Karpas-422 (cell line): ENCODE measurements around the gene BOC. TPM values are rescaled to one million over a fixed set of nuclear protein-coding genes. Genes with fewer than 3 reads are reported as not detected.

Source experiments
- DNase-seq: peaks from one replicate; pipeline ENCODE4 v3.0.0-alpha.2; 2015
- H2AFZ ChIP-seq: fragments of 200-600 bp; sonication (generic); 2 replicates; pipeline ENCODE4 v1.6.1; 2014; ENCODE audit warnings: antibody characterized with exemption, low read length, mixed read lengths
- H3K27ac ChIP-seq: fragments of 200-600 bp; sonication (generic); 2 replicates; pipeline ENCODE4 v1.5.1; 2014; ENCODE audit warnings: mild to moderate bottlenecking, low read length, moderate library complexity
- H3K27me3 ChIP-seq: fragments of 200-600 bp; sonication (generic); 2 replicates; pipeline ENCODE4 v1.6.1; 2014; ENCODE audit warnings: low read length, mixed read lengths
- H3K36me3 ChIP-seq: fragments of 200-600 bp; sonication (generic); 2 replicates; pipeline ENCODE4 v1.6.1; 2014; ENCODE audit warnings: low read length, mixed read lengths; ENCODE audit not compliant: insufficient read depth
- H3K4me1 ChIP-seq: fragments of 200-600 bp; sonication (generic); 2 replicates; pipeline ENCODE4 v1.6.1; 2014; ENCODE audit warnings: mild to moderate bottlenecking, low read length, mixed read lengths
- H3K4me2 ChIP-seq: fragments of 200-600 bp; sonication (generic); 2 replicates; pipeline ENCODE4 v1.6.1; 2014; ENCODE audit warnings: low read length, low read depth, mild to moderate bottlenecking; ENCODE audit not compliant: poor library complexity, severe bottlenecking
- H3K4me3 ChIP-seq: fragments of 200-600 bp; sonication (generic); 2 replicates; pipeline ENCODE4 v1.5.1; 2014; ENCODE audit warnings: mild to moderate bottlenecking, antibody characterized with exemption, low read length, mixed read lengths
- H3K79me2 ChIP-seq: fragments of 200-600 bp; sonication (generic); 2 replicates; pipeline ENCODE4 v1.6.1; 2014; ENCODE audit warnings: mild to moderate bottlenecking, low read length, mixed read lengths
- H3K9ac ChIP-seq: fragments of 200-600 bp; sonication (generic); 2 replicates; pipeline ENCODE4 v1.6.0; 2014; ENCODE audit warnings: low read length
- H3K9me2 ChIP-seq: fragments of 200-600 bp; sonication (generic), shearing (Covaris generic); replicated peaks from 2 replicates; pipeline ENCODE4 v1.6.0; 2014; ENCODE audit warnings: mild to moderate bottlenecking, low read length, moderate library complexity; ENCODE audit not compliant: insufficient read depth
- H3K9me3 ChIP-seq: fragments of 300-700, 200-600 bp; sonication (generic); 2 replicates; pipeline ENCODE4 v1.6.1; 2014; ENCODE audit warnings: low read length, mixed read lengths
- H4K20me1 ChIP-seq: fragments of 200-600 bp; sonication (generic); 2 replicates; pipeline ENCODE4 v1.6.1; 2014; ENCODE audit warnings: mild to moderate bottlenecking, antibody characterized with exemption, low read length, low read depth; ENCODE audit not compliant: insufficient read depth
- total RNA-seq: library from RNA; depleted of rRNA; stranded (reverse); fragments of >200 nt; shearing (Covaris generic); gene quantifications from 2 replicates; pipeline ENCODE4 v1.2.3, GENCODE V29; 2014; ENCODE audit warnings: low replicate concordance

Gene BOC
- total RNA-seq, 1 experiment from 2014 or later, result 0.04 TPM

DNA sequence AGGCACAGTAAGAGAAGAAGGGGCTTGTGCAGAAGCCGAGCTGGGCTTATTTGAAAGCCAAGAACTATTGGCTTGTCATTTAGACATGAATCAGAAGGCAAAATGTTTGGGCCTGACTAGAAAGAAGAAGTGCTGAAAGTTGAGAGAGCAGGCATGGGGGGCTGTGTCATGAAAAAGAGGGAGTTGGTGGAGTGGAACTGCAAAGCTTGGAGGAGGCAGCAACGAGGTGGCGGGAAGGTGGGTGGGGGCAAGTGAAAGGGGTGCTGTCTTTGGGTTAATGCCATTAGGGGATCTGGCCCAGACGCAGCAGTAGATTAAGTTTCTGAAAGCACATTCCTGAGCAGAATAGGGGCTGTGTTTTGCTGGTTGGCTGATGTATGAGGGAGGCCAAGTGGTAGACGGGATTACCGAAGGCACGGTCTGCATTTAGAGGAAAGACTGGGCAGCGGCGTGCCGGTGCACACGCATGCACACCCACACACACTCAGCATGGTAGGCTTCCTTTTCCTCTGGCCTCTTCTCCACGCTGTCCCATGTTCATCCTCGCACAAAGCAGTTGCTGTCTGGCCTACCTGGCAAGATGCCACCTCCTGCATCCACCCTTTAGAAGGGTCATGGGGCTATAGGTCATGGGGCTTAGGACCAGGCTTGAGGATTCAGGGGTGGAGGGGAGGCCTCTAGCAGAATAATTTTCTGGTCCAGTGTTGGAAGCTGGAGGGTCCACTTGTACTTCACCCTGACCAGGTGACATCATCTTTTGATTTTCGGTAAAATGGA is 43.0 kb downstream of the BOC start:
- H3K27me3 ChIP-seq, result no peaks in the 10 kb centered on the region
- no peaks in the 10 kb centered on the region for H4K20me1 ChIP-seq
- peaks cover 11% of the 10 kb centered on the region for H3K4me1 ChIP-seq
- no peak overlapping the region for H3K4me3 ChIP-seq
- no peak for DNase-seq
- no peak overlapping the region for H3K27ac ChIP-seq
- no peaks in the 10 kb centered on the region for H3K36me3 ChIP-seq
- H3K9ac ChIP-seq, result no peak overlapping the region
- no peaks in the 10 kb centered on the region for H3K79me2 ChIP-seq
- no peak overlapping the region for H2AFZ ChIP-seq
- no peak overlapping the region for H3K4me2 ChIP-seq
- no peaks in the 10 kb centered on the region for H3K9me2 ChIP-seq
- H3K9me3 ChIP-seq, result no peaks in the 10 kb centered on the region

DNA sequence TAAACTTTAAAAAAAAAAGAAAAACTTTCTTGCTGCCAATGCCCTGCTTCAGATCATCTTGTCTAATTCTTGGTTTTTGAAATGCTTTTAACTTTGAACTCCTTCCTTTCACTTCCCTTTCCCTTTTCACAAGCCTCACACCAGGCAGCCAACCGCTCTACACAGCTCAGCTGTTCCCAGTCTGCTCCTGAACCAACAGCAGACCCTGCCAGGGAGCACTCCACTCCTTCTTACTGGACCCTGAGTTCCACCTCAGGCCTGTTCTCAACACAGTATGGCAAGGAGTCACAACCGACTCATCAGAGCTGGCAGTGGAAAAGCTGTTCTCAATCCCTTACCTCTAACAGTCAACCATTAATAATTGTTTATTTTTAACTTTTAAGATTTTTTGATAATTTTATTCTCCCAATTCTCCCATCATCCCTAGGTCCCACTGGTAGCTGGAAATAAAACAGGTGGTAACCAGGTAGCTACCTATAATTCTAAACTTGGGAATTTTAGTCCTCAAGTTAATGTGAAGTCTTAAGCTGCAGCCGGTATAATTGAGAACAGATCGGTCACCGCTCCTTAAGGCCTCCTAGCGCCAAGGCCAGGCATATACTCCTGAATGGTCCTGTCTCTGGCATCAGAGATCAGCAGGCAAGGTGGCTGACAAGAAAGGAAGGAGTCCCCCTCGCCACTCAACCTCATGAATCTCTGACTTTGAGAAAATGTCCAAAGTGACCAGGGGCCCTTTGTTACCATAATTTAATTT is 43.9 kb downstream of the BOC start:
- no peaks in the 10 kb centered on the region for H3K9me3 ChIP-seq
- no peak overlapping the region for H3K27ac ChIP-seq
- no peaks in the 10 kb centered on the region for H3K79me2 ChIP-seq
- H3K4me3 ChIP-seq, result no peak overlapping the region
- DNase-seq, result no peak
- no peak overlapping the region for H3K9ac ChIP-seq
- H3K4me1 ChIP-seq, result peaks cover 11% of the 10 kb centered on the region
- no peaks in the 10 kb centered on the region for H3K9me2 ChIP-seq
- no peak overlapping the region for H2AFZ ChIP-seq
- no peaks in the 10 kb centered on the region for H4K20me1 ChIP-seq
- no peaks in the 10 kb centered on the region for H3K36me3 ChIP-seq
- no peaks in the 10 kb centered on the region for H3K27me3 ChIP-seq
- H3K4me2 ChIP-seq, result no peak overlapping the region

DNA sequence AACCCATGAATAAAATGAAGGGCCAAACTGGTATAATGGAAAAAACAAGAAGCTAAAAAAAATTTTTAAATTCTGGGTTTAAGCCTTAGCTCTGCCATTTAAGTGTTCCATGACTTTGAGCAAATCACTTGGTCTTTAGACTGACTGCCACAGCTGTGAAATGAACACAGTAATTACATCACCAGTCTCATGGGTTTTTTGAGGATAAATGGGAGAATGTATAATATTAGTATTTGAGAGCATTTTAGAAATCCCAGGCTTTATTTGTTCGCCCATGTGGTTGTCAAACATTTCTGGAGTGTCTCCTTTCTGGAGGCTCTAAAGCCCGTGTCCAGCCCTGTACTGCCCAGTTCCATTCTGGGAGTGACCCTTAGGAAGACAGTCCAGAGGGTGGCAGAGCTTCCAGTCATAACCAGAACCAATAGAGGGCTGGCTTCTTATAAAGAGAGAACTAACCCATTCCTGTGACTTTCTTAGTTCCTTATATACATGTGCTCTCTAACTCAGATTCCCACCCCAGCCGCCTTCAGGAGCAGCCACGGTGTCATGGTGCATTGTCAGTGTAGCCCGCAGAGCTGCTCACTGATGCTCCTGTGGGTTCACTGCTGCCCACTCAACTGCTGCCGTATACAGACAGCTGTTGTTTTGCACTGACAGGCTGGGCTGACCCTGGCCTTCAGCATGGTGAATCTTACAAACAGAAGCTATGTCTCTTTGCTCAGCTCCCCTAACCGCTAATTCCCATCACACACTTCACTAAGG is 44.7 kb downstream of the BOC start:
- Histone ChIP-seq H3K9me3 (no peaks in the 10 kb centered on the region), H3K9me2 (no peaks in the 10 kb centered on the region), H3K27me3 (no peaks in the 10 kb centered on the region), H3K36me3 (no peaks in the 10 kb centered on the region), H3K4me2 (no peak overlapping the region), H3K4me3 (no peak overlapping the region), H3K27ac (no peak overlapping the region), H3K4me1 (peaks cover 11% of the 10 kb centered on the region), H4K20me1 (no peaks in the 10 kb centered on the region), H3K9ac (no peak overlapping the region), H2AFZ (no peak overlapping the region), H3K79me2 (no peaks in the 10 kb centered on the region)
- DNase-seq, result no peak

DNA sequence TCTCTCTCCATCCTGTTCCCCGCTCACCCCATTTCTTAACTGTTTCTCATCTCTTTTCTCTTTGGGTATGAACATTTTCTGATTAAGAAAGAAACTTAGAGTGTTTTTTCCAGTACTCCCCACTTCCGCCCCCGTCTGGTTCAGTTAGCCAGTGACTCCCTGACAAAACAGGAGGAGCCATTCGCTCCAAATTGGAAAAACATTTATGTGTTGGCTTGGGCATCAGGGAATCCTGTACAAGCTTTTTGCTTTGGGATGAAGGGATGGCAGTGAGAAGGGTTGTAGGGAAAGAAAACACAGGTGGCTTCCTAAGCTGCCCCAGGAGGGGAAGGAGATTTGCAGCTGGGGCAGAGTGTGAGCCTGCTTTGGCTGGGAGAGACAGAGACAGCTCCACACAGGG is 47.0 kb downstream of the BOC start:
- no peaks in the 10 kb centered on the region for H4K20me1 ChIP-seq
- H3K4me2 ChIP-seq, result no peak overlapping the region
- H3K4me1 ChIP-seq, result peaks cover 11% of the 10 kb centered on the region
- no peak overlapping the region for H3K9ac ChIP-seq
- H3K36me3 ChIP-seq, result no peaks in the 10 kb centered on the region
- no peak overlapping the region for H3K4me3 ChIP-seq
- no peak overlapping the region for H2AFZ ChIP-seq
- H3K79me2 ChIP-seq, result no peaks in the 10 kb centered on the region
- DNase-seq, result no peak
- H3K27me3 ChIP-seq, result no peaks in the 10 kb centered on the region
- H3K9me2 ChIP-seq, result no peaks in the 10 kb centered on the region
- H3K9me3 ChIP-seq, result no peaks in the 10 kb centered on the region
- no peak overlapping the region for H3K27ac ChIP-seq

DNA sequence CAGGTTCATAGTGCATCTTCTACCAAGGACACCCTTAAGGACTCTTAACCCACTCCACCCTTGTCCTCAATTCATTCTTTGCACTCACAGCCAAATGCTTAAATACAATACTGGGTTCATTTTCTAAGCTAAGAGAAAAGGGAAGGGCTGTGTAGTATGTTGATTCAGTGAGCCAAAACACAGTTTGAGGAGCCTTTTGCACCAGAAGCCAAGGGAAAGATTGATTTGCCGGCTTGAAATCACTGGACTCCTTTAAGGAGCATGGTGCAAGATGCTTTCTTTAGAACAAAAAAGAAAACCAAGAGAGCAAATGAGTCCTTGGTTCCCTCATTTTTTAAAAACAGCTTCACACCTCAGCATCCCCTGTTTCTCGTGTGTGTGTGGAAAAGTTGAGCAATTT is 47.8 kb downstream of the BOC start:
- H3K36me3 ChIP-seq, result no peaks in the 10 kb centered on the region
- no peaks in the 10 kb centered on the region for H3K9me2 ChIP-seq
- H3K9me3 ChIP-seq, result no peaks in the 10 kb centered on the region
- DNase-seq, result no peak
- H3K4me1 ChIP-seq, result peaks cover 10% of the 10 kb centered on the region
- H2AFZ ChIP-seq, result no peak overlapping the region
- H3K79me2 ChIP-seq, result no peaks in the 10 kb centered on the region
- H4K20me1 ChIP-seq, result no peaks in the 10 kb centered on the region
- no peak overlapping the region for H3K9ac ChIP-seq
- no peak overlapping the region for H3K27ac ChIP-seq
- H3K4me2 ChIP-seq, result no peak overlapping the region
- H3K27me3 ChIP-seq, result no peaks in the 10 kb centered on the region
- H3K4me3 ChIP-seq, result no peak overlapping the region

DNA sequence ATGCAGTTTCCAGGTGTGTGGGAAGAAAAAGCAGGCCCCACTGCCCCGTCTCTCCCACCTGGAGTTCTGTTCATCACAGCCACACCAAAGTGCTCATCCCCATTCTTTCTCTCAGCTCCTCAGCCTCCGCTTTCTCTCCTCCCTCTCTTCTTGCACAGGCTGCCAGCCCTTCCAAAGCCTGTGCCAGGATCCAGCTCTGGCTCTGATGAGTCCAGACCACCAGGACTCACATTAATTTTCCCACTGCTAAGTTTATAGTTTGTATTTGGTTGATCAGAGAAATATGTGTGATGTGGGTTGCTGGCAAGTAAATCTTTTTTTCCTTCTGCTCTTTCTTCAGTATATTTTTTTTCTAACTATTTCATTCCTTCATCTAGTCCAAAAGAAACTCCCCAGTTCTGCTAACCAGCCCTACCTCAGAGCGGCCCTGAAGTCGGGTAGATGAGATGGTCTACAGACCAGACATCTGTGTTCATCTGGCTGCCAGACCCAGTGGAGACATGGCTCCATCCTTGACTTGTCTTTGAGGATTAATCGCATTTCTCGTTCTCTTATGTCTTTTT is 49.8 kb downstream of the BOC start:
- H3K9me3 ChIP-seq, result no peaks in the 10 kb centered on the region
- no peak overlapping the region for H3K9ac ChIP-seq
- H3K27ac ChIP-seq, result no peak overlapping the region
- H3K9me2 ChIP-seq, result no peaks in the 10 kb centered on the region
- H2AFZ ChIP-seq, result no peak overlapping the region
- H3K36me3 ChIP-seq, result no peaks in the 10 kb centered on the region
- no peak overlapping the region for H3K4me3 ChIP-seq
- no peaks in the 10 kb centered on the region for H4K20me1 ChIP-seq
- no peak overlapping the region for H3K4me2 ChIP-seq
- H3K27me3 ChIP-seq, result no peaks in the 10 kb centered on the region
- DNase-seq, result no peak
- H3K79me2 ChIP-seq, result no peaks in the 10 kb centered on the region
- no peaks in the 10 kb centered on the region; the same call in 1 of the 2 replicates for H3K4me1 ChIP-seq

DNA sequence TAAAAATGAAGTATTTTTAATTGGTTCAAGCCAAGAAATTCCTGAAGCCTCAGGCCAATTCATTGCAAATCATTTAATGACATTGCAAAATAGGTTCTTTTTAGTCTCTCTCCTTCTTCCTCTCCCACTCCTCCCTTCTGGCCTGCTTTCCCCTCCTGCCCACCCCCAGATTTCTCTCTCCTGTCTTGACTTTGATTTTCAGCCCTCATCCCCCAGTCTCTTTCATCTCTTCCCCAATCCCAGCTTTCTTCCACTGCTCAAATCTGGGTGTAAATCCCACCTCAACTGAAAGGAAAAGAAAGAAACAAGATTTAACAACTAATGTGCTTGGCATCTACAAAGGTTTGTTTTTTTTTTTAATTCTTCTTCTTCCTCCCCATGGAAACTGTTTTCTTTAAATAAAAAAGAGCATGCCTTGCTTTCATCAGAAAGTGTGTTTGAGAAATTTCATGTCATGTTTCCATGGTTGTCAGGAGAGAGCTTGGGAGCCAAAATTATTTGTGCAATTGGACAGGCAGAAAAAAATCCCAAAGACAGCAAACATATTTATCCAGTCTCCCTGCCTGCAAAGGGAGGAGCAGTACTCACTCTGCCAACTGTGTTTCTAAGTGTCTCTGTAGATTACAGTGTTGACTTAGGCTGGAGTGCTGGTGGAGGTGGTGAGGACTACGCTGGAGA is 50.4 kb downstream of the BOC start:
- H3K4me1 ChIP-seq, result no peaks in the 10 kb centered on the region; the same call in 1 of the 2 replicates
- no peaks in the 10 kb centered on the region for H3K36me3 ChIP-seq
- no peak overlapping the region for H3K4me3 ChIP-seq
- no peak overlapping the region for H3K9ac ChIP-seq
- no peak for DNase-seq
- H3K79me2 ChIP-seq, result no peaks in the 10 kb centered on the region
- H3K4me2 ChIP-seq, result no peak overlapping the region
- H3K9me2 ChIP-seq, result no peaks in the 10 kb centered on the region
- no peaks in the 10 kb centered on the region for H4K20me1 ChIP-seq
- no peak overlapping the region for H2AFZ ChIP-seq
- H3K27ac ChIP-seq, result no peak overlapping the region
- no peaks in the 10 kb centered on the region for H3K9me3 ChIP-seq
- H3K27me3 ChIP-seq, result no peaks in the 10 kb centered on the region
